SU-DHL-6 (cell line): ENCODE measurements around the gene NOL3.
"Not testable (repeated sequence)": the region's sequence is repeated elsewhere in the genome, so short reads cannot be mapped to it uniquely, and the experiment has no call there.

Source experiments
- H2AFZ ChIP-seq: fragments of 200-600 bp; sonication (generic); 2 replicates; pipeline ENCODE4 v1.6.1; 2014; ENCODE audit warnings: low read depth, mild to moderate bottlenecking, moderate library complexity, mixed read lengths, antibody characterized with exemption, low read length; ENCODE audit not compliant: severe bottlenecking
- H3F3A ChIP-seq: fragments of 200-600 bp; shearing (Covaris generic); 2 replicates; pipeline ENCODE4 v1.6.0; 2016; ENCODE audit warnings: antibody characterized with exemption, mild to moderate bottlenecking; ENCODE audit not compliant: insufficient read depth
- H3K27ac ChIP-seq: fragments of 200-600 bp; sonication (generic); 2 replicates; pipeline ENCODE4 v1.5.1; 2016; ENCODE audit warnings: low read depth, mild to moderate bottlenecking, low read length, moderate library complexity, mixed read lengths
- H3K27me3 ChIP-seq: fragments of 200-600 bp; sonication (generic), shearing (Covaris generic); 2 replicates; pipeline ENCODE4 v1.6.0; 2014; ENCODE audit warnings: mild to moderate bottlenecking, low read length
- H3K36me3 ChIP-seq: fragments of 200-600 bp; sonication (generic); 2 replicates; pipeline ENCODE4 v1.6.1; 2014; ENCODE audit warnings: mild to moderate bottlenecking, low read length, mixed read lengths
- H3K4me2 ChIP-seq: fragments of 300-600, 200-600 bp; shearing (Covaris generic), sonication (generic); 2 replicates; pipeline ENCODE4 v1.6.0; 2014; ENCODE audit warnings: low read length, low read depth, mild to moderate bottlenecking; ENCODE audit not compliant: poor library complexity, severe bottlenecking
- H3K4me3 ChIP-seq: fragments of 200-600 bp; sonication (generic); 2 replicates; pipeline ENCODE4 v1.5.1; 2014; ENCODE audit warnings: antibody characterized with exemption, low read length, mild to moderate bottlenecking, mixed read lengths; ENCODE audit not compliant: insufficient read depth, poor library complexity, severe bottlenecking
- H3K79me2 ChIP-seq: fragments of 200-600 bp; sonication (generic); 2 replicates; pipeline ENCODE4 v1.6.1; 2014; ENCODE audit warnings: mild to moderate bottlenecking, low read length, moderate library complexity; ENCODE audit not compliant: insufficient read depth
- H3K9ac ChIP-seq: fragments of 200-600 bp; sonication (generic); 2 replicates; pipeline ENCODE4 v1.7.0; 2014; ENCODE audit warnings: mild to moderate bottlenecking, low read length
- H3K9me2 ChIP-seq: fragments of 200-600 bp; sonication (generic); replicated peaks from 2 replicates; pipeline ENCODE4 v1.6.1; 2014; ENCODE audit warnings: low read length; ENCODE audit not compliant: insufficient read depth
- H3K9me3 ChIP-seq: fragments of 200-600 bp; sonication (generic); 2 replicates; pipeline ENCODE4 v1.6.1; 2014; ENCODE audit warnings: low read length, mixed read lengths; ENCODE audit not compliant: insufficient read depth
- H4K20me1 ChIP-seq: fragments of 200-600 bp; sonication (generic); 2 replicates; pipeline ENCODE4 v1.6.1; 2014; ENCODE audit warnings: low read depth, mild to moderate bottlenecking, antibody characterized with exemption, low read length, moderate library complexity, mixed read lengths
- EZH2phosphoT487 ChIP-seq: fragments of 200-600 bp; sonication (generic), shearing (Covaris generic); conservative IDR thresholded peaks from 2 replicates; pipeline ENCODE4 v1.6.1; 2018; ENCODE audit warnings: mild to moderate bottlenecking, antibody characterized with exemption, low read length, moderate library complexity, mixed read lengths
- TF ChIP-seq, protein P1 (sequence below): fragments of 200-600 bp; sonication (generic); IDR thresholded peaks from one replicate; pipeline ENCODE4 v1.5.1; 2017; ENCODE audit warnings: antibody characterized with exemption, mild to moderate bottlenecking, low read length, moderate library complexity; ENCODE audit not compliant: insufficient read depth, poor library complexity, severe bottlenecking

NOL3 gene

DNA sequence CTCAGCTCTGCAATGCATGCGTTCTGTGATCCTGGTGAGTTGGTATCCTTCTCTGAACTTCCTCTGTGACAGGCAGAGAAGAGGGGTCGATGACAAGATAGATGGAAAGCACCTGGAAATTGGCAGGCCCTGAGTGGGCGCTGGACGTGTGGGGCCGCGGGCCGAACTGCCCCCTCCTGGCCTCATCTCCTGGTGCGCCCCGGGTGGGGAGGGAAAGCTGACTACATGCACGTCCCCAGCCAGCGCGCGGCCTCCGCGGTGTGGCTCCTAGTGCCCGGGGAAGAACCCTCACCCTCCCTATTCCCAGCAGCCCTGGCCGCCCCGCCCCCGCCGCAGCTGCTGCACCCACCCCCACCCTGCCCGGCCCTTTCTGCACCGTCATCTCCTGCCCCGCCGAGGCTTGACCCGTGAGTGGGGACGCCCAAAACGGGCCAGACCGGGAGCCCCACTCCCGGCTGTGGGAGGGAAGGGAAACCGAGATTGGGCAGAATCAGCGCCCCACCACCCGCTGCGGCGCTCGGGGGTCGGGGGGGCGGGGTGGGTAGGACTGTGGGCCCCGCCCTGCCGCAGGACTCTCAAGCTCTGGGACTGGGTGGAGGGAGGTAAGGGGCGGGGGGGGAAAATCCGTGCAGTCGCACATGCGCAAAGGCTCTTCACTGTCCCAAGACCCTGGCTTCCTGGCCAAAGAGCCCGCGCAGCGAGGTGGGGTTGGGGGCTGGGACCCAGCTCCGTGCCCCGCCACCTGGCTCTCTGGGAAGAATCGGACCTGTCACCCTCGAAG, at the start of gene NOL3:
NOL3 (plus strand) TSS at position 371 of the 781 bp plus-strand sequence.
- Histone ChIP-seq H3K9me3 (no peaks in the 10 kb centered on the region), H3F3A (no peaks in the 10 kb centered on the region), H2AFZ (no peak within 1 kb of the TSS), H3K36me3 (no peaks in the 10 kb centered on the region), H3K27ac (no peak within 1 kb of the TSS), H3K79me2 (no peaks in the 10 kb centered on the region), H3K4me3 (no peak within 1 kb of the TSS), H3K27me3 (no peaks in the 10 kb centered on the region), H4K20me1 (no peaks in the 10 kb centered on the region), H3K9ac (no peak within 1 kb of the TSS), H3K4me2 (peak within 1 kb of the TSS; percentile 18), H3K9me2 (no peaks in the 10 kb centered on the region)
- TF ChIP-seq EZH2phosphoT487 = no peak
- TF ChIP-seq, protein P1, sequence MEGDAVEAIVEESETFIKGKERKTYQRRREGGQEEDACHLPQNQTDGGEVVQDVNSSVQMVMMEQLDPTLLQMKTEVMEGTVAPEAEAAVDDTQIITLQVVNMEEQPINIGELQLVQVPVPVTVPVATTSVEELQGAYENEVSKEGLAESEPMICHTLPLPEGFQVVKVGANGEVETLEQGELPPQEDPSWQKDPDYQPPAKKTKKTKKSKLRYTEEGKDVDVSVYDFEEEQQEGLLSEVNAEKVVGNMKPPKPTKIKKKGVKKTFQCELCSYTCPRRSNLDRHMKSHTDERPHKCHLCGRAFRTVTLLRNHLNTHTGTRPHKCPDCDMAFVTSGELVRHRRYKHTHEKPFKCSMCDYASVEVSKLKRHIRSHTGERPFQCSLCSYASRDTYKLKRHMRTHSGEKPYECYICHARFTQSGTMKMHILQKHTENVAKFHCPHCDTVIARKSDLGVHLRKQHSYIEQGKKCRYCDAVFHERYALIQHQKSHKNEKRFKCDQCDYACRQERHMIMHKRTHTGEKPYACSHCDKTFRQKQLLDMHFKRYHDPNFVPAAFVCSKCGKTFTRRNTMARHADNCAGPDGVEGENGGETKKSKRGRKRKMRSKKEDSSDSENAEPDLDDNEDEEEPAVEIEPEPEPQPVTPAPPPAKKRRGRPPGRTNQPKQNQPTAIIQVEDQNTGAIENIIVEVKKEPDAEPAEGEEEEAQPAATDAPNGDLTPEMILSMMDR = no peak

DNA sequence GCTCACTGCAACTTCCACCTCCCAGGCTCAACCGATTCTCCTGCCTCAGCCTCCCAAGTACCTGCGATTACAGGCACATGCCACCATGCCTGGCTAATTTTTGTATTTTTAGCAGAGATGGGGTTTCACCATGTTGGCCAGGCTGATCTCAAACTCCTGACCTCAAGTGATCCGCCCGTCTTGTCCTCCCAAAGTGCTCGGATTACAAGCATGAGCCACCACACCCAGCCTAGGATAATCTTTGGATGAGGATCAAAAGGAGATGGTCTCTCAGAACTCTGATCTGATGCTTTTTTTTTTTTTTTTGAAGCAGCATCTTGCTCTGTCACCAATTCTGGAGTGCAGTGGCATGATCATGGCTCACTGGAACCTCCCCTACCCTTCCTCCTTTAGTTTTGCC, 47.5 kb upstream of the NOL3 start:
- not testable (repeated sequence) for H4K20me1 ChIP-seq, H3K4me2 ChIP-seq, H2AFZ ChIP-seq, H3K27me3 ChIP-seq, H3K79me2 ChIP-seq, H3K9ac ChIP-seq, H3F3A ChIP-seq, H3K9me3 ChIP-seq, H3K27ac ChIP-seq, H3K4me3 ChIP-seq, H3K36me3 ChIP-seq, H3K9me2 ChIP-seq

DNA sequence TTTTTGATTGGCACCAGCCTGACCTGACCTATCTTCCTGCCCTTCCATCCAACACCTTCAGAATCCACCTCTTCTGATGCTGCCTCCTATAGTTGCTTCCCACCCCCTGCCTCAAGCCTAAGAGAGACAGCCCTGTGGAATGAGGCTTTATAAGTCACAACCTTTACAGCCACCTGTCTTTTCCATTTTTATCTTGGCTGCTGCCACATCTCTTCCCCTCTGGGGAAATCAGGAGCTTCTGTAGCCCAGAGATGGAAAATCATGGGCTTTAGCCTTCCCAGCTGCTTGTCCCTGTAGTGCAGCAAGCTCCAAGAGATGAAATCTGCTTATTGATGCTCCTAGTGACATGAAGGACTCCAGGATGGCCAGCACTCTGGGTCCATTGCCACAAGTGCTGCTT, 41.9 kb upstream of the NOL3 start:
- TF ChIP-seq EZH2phosphoT487 = no peak
- TF ChIP-seq, protein P1 = no peak
- Histone ChIP-seq H3K27me3 (no peaks in the 10 kb centered on the region), H3K79me2 (no peaks in the 10 kb centered on the region), H3K4me2 (no peak overlapping the region), H3K27ac (no peak overlapping the region), H2AFZ (no peak overlapping the region), H4K20me1 (no peaks in the 10 kb centered on the region), H3F3A (no peaks in the 10 kb centered on the region), H3K9me2 (no peaks in the 10 kb centered on the region), H3K9ac (no peak overlapping the region), H3K36me3 (0 out of 2 replicates have a peak, but pooled peaks cover 3% of the 10 kb centered on the region), H3K4me3 (no peak overlapping the region), H3K9me3 (no peaks in the 10 kb centered on the region)

DNA sequence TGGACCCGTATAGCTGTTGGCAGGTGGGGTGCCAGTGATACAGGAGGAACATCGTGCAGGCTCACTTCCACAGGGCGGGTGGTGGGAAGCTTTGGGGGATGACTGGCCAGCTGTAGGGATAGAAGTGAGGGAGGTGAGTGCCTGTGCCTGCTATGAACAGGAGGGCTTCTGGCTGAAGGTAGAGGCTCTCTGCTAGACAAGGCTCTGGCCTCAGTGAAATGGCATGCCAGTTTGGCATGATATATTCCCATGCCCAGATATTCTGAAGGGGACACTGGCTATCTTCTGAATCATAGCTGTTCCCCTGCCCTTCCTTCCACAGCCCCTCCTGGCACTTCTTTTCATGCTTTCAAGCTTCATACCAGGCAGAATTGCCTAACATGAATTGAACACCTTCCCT, 41.5 kb upstream of the NOL3 start:
- no peaks in the 10 kb centered on the region for H3K27me3 ChIP-seq
- H3K9me3 ChIP-seq = no peaks in the 10 kb centered on the region
- H3K9ac ChIP-seq = no peak overlapping the region
- no peaks in the 10 kb centered on the region for H3F3A ChIP-seq
- H3K27ac ChIP-seq = no peak overlapping the region
- no peak overlapping the region for H3K4me3 ChIP-seq
- H3K79me2 ChIP-seq = no peaks in the 10 kb centered on the region
- H2AFZ ChIP-seq = no peak overlapping the region
- no peaks in the 10 kb centered on the region for H3K9me2 ChIP-seq
- no peaks in the 10 kb centered on the region for H4K20me1 ChIP-seq
- no peak overlapping the region for H3K4me2 ChIP-seq
- 0 out of 2 replicates have a peak, but pooled peaks cover 3% of the 10 kb centered on the region for H3K36me3 ChIP-seq
- no peak for TF ChIP-seq EZH2phosphoT487
- TF ChIP-seq, protein P1 = no peak
